GM19468 (cell line): ENCODE data around the gene PPP1R3D.
"Not testable (repeated sequence)": the region's sequence is repeated elsewhere in the genome, so short reads cannot be mapped to it uniquely, and the experiment has no call there.

Experiments
- ATAC-seq: cut with Tn5 transposase; IDR thresholded peaks from one replicate; pipeline ENCODE4 v1.9.1; 2021; ENCODE audit warnings: mild to moderate bottlenecking, moderate library complexity, moderate number of reproducible peaks; ENCODE audit not compliant: unreplicated experiment; ENCODE audit errors: extremely low read depth

The PPP1R3D gene

DNA sequence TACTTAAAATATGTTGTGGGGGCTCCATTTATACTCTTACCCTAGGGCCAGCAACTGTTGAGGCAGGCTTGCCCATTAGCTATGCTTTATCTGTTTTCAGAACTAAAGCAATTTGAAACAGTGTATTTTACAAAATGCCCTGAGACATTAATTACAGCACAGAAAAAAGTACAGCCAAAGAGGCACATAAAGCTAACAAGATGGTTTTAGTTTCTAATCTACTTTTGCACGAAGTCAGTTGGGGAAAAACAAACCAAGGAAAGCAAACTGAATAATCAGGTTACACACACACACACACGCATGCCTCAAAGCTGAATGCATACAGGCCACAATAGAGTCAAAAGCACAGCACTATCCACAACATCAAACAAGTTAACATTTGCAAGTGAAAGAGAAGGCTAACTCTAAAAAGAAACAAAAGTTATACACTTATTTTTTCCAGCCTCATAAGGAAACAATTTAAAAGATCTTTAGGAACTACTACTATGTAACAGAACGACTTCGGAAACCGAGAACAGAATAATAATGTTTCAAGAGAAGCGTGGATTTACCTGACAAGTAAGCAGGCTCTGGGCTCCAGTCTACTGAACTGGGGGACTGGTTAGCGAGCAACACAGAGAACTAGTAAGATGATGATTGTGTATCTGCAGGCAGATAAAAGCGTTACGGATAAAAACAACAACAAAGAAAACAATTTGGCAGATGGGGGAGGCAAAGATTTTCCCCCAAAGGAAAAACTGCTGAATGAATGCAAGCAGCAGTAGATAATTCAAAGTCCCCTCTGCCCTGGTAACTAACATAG, 8.4 kb downstream of the PPP1R3D start:
- ATAC-seq = no peak

DNA sequence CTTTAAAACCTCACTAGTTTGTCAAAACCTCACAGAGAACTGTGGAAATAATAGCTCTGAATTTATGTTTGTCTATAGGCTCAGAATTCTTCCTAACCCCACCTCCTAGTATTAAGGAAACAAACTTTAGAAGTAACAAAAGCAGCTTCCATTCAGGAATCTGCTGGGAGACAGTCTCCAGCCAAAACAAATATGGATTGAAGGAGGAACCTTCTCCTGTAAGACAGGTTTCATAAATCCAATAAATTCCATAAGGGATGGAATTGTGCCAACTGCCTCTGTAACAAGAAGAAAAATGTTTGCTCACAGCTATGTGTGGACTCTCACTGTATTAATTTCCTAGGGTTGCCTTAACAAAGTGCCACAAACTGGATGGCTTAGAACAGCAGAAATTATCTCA, 14.2 kb downstream of the PPP1R3D start:
- ATAC-seq = no peak

DNA sequence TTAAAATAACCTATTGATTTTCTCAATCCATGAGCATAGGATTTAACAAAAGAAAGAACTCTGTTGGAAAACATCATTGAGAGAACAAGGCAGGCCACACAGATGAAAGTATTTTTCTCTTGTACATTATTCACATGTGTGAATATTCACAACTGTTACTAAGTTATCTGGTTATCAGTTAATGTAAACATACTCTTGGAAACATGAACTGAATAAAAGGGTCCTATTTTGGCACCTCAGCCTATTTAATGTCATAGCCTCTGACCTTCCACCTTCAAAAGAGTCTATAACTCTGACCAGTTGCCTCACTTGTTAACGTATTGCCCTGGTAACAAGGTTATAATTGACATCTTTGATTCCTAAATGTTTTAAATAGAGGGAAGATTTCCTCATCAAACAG, 14.7 kb downstream of the PPP1R3D start:
- ATAC-seq = no peak

DNA sequence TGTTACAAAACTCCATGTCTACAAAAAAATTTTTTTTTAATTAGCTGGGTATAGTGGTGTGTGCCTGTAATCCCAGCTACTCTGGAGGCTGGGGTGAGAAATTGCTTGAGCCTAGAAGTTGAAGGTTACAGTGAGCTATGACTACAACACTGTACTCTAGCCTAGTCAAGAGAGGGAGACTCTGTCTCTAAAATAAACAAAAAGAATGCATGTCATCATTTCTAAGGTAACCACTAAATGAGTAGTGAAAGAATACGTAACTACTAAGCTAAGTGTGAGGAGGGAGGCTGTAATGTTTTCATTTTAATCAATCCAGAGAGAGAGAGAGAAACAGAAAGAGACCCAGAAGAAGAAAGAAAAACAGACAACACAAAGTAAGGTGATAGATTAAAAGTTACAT, 16.6 kb downstream of the PPP1R3D start:
- ATAC-seq = no peak

DNA sequence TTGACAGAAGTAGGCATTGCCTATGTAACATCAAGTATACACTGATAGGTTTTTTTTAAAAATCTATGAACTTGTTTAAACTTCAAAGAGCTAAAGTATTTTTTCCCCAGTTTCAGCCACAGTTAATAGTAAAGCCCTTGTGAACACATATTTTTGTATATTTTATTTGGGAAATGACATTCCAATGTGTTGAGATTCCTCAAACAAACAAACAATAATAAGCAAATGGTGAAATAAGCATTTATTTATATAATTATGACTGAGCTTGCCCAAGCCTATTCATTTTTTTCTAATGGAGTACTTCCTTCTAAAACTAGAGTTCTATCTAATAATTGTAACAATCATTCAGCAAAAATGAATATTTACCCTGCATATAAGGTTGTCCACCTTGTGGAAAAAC, 19.2 kb downstream of the PPP1R3D start:
- ATAC-seq = no peak

DNA sequence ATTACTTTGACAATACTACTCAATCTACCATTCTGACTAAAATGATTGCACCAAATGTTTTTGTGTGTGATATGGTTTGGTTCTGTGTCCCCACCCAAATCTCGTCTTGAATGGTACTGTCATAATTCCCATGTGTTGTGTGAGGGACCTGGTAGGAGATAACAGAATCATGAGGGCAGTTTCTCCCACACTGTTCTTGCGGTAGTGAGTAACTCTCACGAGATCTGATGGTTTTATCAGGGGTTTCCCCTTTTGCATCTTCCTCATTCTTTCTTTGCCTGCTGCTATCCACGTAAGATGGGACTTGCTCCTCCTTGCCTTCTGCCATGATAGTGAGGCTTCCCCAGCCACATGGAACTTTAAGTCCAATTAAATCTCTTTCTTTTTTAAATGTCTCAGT, 27.5 kb downstream of the PPP1R3D start:
- ATAC-seq = no peak

DNA sequence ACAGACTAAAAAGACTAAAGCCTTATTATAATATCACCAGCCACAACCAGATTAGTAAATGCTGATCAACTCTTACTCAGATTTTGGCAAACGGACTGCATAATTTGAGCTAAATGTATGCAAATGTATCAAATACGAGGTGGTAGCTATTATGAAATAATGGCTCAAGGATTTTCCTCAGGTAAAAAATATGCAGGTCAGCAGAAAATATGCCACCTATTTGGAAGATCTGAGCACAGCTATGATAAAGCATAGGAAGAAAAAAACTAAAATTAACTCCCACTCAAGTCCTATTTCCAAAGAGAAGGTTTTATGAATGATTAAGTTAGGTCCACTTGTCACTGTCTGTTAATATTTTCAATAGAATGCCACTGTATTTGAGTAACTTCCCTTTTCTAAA, 29.1 kb downstream of the PPP1R3D start:
- no peak for ATAC-seq

DNA sequence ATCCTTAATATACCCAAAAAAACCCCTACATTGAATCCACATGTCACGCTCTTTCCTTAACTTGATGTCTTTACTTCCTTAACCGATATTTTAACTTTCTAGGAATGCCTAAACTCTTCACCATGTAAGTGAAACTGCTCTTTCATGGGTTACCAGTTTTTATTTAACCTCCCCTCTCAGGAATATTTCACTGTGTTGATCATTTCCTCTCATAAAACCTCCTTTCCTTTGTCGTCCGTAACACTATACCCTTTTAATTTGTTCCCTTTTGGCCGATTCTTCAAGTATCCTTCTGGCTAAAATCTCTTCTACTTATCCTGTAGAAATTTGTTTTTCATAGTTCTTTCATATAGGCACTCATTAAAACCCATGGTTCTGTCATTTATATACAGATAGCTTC, 31.2 kb downstream of the PPP1R3D start:
- no peak for ATAC-seq

DNA sequence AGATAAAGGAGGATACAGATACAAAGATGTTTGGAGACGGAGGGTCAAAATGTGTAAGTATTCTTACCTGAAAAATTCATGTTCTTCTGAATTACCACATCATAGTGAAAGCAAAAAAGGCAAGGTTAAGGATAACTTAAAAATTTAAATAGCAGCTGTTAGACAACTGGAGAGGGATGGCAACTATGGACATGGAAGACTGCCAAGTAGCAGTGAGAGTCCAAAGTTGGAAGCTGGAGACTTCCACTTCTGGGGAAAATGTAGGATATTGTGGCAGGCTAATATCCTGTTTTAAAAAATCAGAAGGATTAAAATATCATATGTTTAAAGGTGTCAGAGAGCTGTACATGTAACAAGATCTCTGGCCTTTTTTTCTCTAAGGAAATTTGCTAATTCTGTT, 36.5 kb downstream of the PPP1R3D start:
- no peak for ATAC-seq

DNA sequence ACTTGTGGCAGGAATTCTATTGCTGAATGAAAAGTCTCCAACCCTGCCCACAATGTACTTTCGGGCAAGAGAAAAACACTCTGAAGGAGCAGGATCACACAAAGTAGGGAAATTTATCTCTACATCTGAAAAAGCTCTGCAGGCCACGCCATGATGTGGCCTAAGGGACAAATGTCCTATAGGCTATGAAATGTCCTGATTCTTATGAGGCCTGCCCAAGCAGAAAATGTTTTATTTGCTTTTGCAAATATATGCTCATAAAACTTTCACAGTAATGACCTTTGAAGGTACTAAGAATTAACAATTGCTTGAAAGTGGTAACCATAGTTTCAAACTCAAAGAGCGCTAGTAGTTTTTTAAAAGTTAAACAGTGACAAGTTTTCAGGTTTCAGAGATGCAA, 37.6 kb downstream of the PPP1R3D start:
- no peak for ATAC-seq

DNA sequence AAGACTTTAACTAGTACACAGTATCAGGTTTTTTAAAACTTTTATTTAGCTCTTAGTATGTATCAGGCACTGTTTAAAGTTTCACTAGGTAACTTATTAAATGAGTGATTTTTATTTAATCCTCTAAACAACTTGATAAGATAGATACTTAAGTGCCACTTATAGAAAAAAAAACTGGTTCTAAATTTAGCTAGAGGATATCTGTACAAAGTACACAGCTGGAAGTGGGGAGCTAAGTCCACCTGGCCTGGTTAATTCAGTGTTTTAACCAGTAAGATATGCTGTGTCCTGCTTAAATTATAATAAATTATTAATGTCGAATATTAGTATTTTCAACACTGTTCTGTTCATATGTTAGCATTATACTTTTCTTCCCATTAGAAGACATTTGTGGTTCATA, 44.2 kb downstream of the PPP1R3D start:
- ATAC-seq = no peak

DNA sequence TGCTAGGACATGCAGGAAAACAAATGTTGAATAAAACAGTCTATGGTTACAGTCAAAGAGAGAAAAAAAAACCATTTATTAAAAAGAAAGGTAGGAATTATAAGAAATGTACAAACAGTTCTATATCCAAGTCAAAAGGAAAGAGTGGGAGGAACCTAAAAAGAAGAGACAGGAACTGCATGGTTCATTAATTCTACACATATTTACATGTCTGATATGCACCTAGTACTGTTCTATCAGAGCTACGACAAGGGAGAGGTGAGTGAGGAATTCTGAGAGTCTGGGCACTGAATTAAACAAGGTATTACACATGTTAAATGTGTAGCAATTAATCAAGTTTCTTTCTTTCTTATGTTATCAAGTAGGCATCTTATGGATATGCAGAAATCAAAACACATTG, 48.5 kb downstream of the PPP1R3D start:
- ATAC-seq = no peak

DNA sequence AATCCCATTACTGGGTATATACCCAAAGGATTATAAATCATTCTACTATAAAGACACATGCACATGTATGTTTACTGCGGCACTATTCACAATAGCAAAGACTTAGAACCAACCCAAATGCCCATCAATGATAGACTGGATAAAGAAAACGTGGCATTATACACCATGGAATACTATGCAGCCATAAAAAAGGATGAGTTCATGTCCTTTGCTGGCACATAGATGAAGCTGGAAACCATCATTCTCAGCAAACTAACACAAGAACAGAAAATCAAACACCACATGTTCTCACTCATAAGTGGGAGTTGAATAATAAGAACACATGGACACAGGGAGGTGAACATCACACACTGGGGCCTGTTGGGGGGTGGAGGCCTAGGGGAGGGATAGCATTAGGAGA, 50.1 kb downstream of the PPP1R3D start:
- ATAC-seq = not testable (repeated sequence)

DNA sequence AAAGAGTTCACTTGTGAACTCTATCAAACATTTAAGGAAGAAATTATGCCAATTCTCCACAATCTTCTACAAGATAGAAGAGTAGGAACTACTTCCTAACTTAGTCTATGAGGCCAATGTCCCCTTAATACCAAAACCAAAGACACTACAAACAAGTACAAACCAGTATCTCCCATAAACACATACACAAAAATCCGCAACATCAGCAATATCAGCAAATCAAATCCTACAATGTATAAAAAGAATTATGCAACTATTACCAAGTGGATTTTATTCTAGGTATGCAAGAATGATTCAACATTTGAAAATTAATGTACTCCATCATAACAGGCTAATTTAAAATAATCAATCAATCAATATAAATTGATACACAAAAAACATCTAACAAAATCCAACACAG, 52.1 kb downstream of the PPP1R3D start:
- no peak for ATAC-seq
